Large intestine (tissue), 3 donors: ENCODE measurements around the gene CADM4. TPM values are rescaled to one million over a fixed set of nuclear protein-coding genes. Genes with fewer than 3 reads are reported as not detected.
"Not testable (repeated sequence)": the region's sequence is repeated elsewhere in the genome, so short reads cannot be mapped to it uniquely, and the experiment has no call there.

Experiments used
- DNase-seq, 2 donors: peaks; one replicate each; pipeline versions ENCODE4 v3.0.0 to v3.0.0-alpha.2; 2013
- H3K27ac ChIP-seq: one replicate; pipeline ENCODE4 v1.5.1; 2013; ENCODE audit warnings: low read length
- H3K27me3 ChIP-seq: 2 replicates; pipeline ENCODE4 v1.6.1; 2013; ENCODE audit warnings: low read length; ENCODE audit not compliant: control insufficient read depth, insufficient read depth
- H3K36me3 ChIP-seq: 2 replicates; pipeline ENCODE4 v1.6.1; 2013; ENCODE audit warnings: low read length; ENCODE audit not compliant: control insufficient read depth, insufficient read depth
- H3K4me1 ChIP-seq: one replicate; pipeline ENCODE4 v1.6.1; 2013; ENCODE audit warnings: low read length; ENCODE audit not compliant: control insufficient read depth, insufficient read depth
- H3K4me3 ChIP-seq: one replicate; pipeline ENCODE4 v1.5.1; 2013; ENCODE audit warnings: low read length
- H3K9me3 ChIP-seq: one replicate; pipeline ENCODE4 v1.6.1; 2013; ENCODE audit warnings: mild to moderate bottlenecking, low read depth, low read length, moderate library complexity; ENCODE audit not compliant: control insufficient read depth
- WGBS: methylation state at CpG from one replicate; pipeline ENCODE4 v1.1.5; 2013; ENCODE audit warnings: low lambda C conversion rate; ENCODE audit not compliant: insufficient coverage; 5-methylcytosine and 5-hydroxymethylcytosine counted together
- polyA plus RNA-seq: library from polyadenylated mRNA; unstranded; fragments of 120-200 nt; gene quantifications from one replicate; pipeline ENCODE4 v1.2.1, GENCODE V29; 2013

The CADM4 gene
- polyA plus RNA-seq, 1 donor, result 13.6 TPM

GRCh38 chr19:43589277-43589676 is 50.4 kb downstream of the CADM4 start:
- WGBS, result 100% methylated on average over 2 of the region's 5 CpGs
- no peak overlapping the region for H3K27ac ChIP-seq
- H3K27me3 ChIP-seq, result no peaks in the 10 kb centered on the region
- H3K36me3 ChIP-seq, result peaks cover 44% of the 10 kb centered on the region
- DNase-seq, result no peak
- H3K4me3 ChIP-seq, result no peak overlapping the region
- H3K9me3 ChIP-seq, result peaks cover 4% of the 10 kb centered on the region
- H3K4me1 ChIP-seq, result peaks cover 12% of the 10 kb centered on the region

GRCh38 chr19:43587029-43587428 is 52.6 kb downstream of the CADM4 start:
- WGBS, result no CpG with 5 or more reads among the region's 3 CpGs
- not testable (repeated sequence) for H3K9me3 ChIP-seq, H3K4me3 ChIP-seq, H3K4me1 ChIP-seq, DNase-seq, H3K27me3 ChIP-seq, H3K27ac ChIP-seq
- peaks cover 23% of the 10 kb centered on the region for H3K36me3 ChIP-seq

GRCh38 chr19:43586346-43586745 is 53.3 kb downstream of the CADM4 start:
- Histone ChIP-seq H3K9me3 (no peaks in the 10 kb centered on the region), H3K4me1 (peaks cover 8% of the 10 kb centered on the region), H3K4me3 (no peak overlapping the region), H3K36me3 (peaks cover 20% of the 10 kb centered on the region), H3K27ac (no peak overlapping the region), H3K27me3 (no peaks in the 10 kb centered on the region)
- no peak for DNase-seq
- WGBS, result no CpG with 5 or more reads among the region's 2 CpGs

GRCh38 chr19:43584484-43584883 is 55.2 kb downstream of the CADM4 start:
- no peaks in the 10 kb centered on the region for H3K27me3 ChIP-seq
- no peak overlapping the region for H3K4me3 ChIP-seq
- H3K9me3 ChIP-seq, result no peaks in the 10 kb centered on the region
- DNase-seq, result peak in 1 of 2 donors; percentile 33
- peak overlapping the region; percentile 50 for H3K27ac ChIP-seq
- peaks cover 12% of the 10 kb centered on the region for H3K36me3 ChIP-seq
- 80% methylated on average over 1 of the region's 1 CpG for WGBS
- peaks cover 16% of the 10 kb centered on the region for H3K4me1 ChIP-seq

- H3K27ac ChIP-seq, result no peak overlapping the region
- WGBS, result no CpG with 5 or more reads among the region's 2 CpGs
- no peaks in the 10 kb centered on the region for H3K9me3 ChIP-seq
- H3K4me1 ChIP-seq, result peaks cover 16% of the 10 kb centered on the region
- peaks cover 12% of the 10 kb centered on the region for H3K36me3 ChIP-seq
- H3K27me3 ChIP-seq, result no peaks in the 10 kb centered on the region
- H3K4me3 ChIP-seq, result no peak overlapping the region
- DNase-seq, result no peak
Measured at GRCh38 chr19:43582495-43582894, 57.2 kb downstream of the CADM4 start.

- H3K9me3 ChIP-seq, result no peaks in the 10 kb centered on the region
Measured at GRCh38 chr19:43581467-43581866, 58.2 kb downstream of the CADM4 start.

GRCh38 chr19:43578787-43579186 is 60.9 kb downstream of the CADM4 start:
- Histone ChIP-seq H3K36me3 (no peaks in the 10 kb centered on the region), H3K27ac (no peak overlapping the region), H3K9me3 (no peaks in the 10 kb centered on the region), H3K27me3 (no peaks in the 10 kb centered on the region), H3K4me1 (peaks cover 22% of the 10 kb centered on the region), H3K4me3 (no peak overlapping the region)
- DNase-seq, result no peak
- WGBS, result 88% methylated on average over 2 of the region's 3 CpGs

More at GRCh38 chr19:43581467-43581866, 58.2 kb downstream of the CADM4 start:
- Histone ChIP-seq H3K36me3 (peaks cover 8% of the 10 kb centered on the region), H3K4me1 (peaks cover 16% of the 10 kb centered on the region), H3K27me3 (no peaks in the 10 kb centered on the region), H3K4me3 (no peak overlapping the region), H3K27ac (no peak overlapping the region)
- 0% methylated on average over 1 of the region's 7 CpGs for WGBS
- DNase-seq, result peak in 1 of 2 donors; percentile 53

- DNase-seq, result no peak
- 100% methylated on average over 1 of the region's 37 CpGs for WGBS
- Histone ChIP-seq H3K4me3 (peak overlapping the region; percentile 80), H3K9me3 (no peaks in the 10 kb centered on the region), H3K27ac (peak overlapping the region; percentile 63), H3K4me1 (peaks cover 16% of the 10 kb centered on the region), H3K27me3 (no peaks in the 10 kb centered on the region), H3K36me3 (no peaks in the 10 kb centered on the region)
Measured at GRCh38 chr19:43575955-43576878, 63.4 kb downstream of the CADM4 start.

- Histone ChIP-seq H3K9me3 (no peaks in the 10 kb centered on the region), H3K36me3 (no peaks in the 10 kb centered on the region), H3K4me1 (peaks cover 13% of the 10 kb centered on the region), H3K27ac (peak within 1 kb of the TSS; percentile 69), H3K27me3 (no peaks in the 10 kb centered on the region), H3K4me3 (peak within 1 kb of the TSS; percentile 80)
- DNase-seq, result peak; percentile 99
- WGBS, result 0% methylated on average over 5 of the region's 51 CpGs
Measured at GRCh38 chr19:43575156-43575950, 64.3 kb downstream of the CADM4 start, which contains the start of the genes PINLYP and XRCC1. Gene PINLYP (plus strand): TSS chr19:43575801. CDS start chr19:43577192, 1,391 bp downstream. Gene XRCC1 (minus strand): TSS chr19:43575527. CDS start chr19:43575458, 69 bp downstream.

GRCh38 chr19:43574424-43575155 is 65.1 kb downstream of the CADM4 start:
- Histone ChIP-seq H3K9me3 (no peaks in the 10 kb centered on the region), H3K27me3 (no peaks in the 10 kb centered on the region), H3K4me1 (peaks cover 10% of the 10 kb centered on the region), H3K36me3 (no peaks in the 10 kb centered on the region), H3K27ac (peak overlapping the region; percentile 69), H3K4me3 (peak overlapping the region; percentile 80)
- no peak for DNase-seq
- 0% methylated on average over 3 of the region's 12 CpGs for WGBS
